HepG2 (cell line): ENCODE data around the gene PPOX. TPM values are rescaled to one million over a fixed set of nuclear protein-coding genes. Genes with fewer than 3 reads are reported as not detected.
A peak's percentile ranks its signal among the peaks of the same experiment; 100 is the strongest.

Experiments
- AFF4 ChIP-seq: sonication (generic); formaldehyde crosslinking; IDR thresholded peaks from 2 replicates; pipeline ENCODE4 v1.4.0; 2020; ENCODE audit warnings: missing genetic modification reagents
- AGO2 ChIP-seq: fragments of 200-400 bp; formaldehyde crosslinking; optimal IDR thresholded peaks from 2 replicates; pipeline ENCODE3; 2017; ENCODE audit warnings: mild to moderate bottlenecking, low read depth, low read length, moderate library complexity
- BHLHE40 ChIP-seq: IDR thresholded peaks from 2 replicates; pipeline ENCODE4 v1.6.1; 2011; ENCODE audit warnings: low read length, improper control_type of control experiment
- FOXM1 ChIP-seq: sonication (generic); formaldehyde crosslinking; IDR thresholded peaks from 2 replicates; pipeline ENCODE4 v1.5.0; 2020; ENCODE audit warnings: missing genetic modification reagents
- FOXP1 ChIP-seq, 2 experiments: fragments of 450-650 bp in 1 of 2; IDR thresholded peaks; 2 replicates each; pipeline ENCODE4 v1.6.1; 2017 to 2018; ENCODE audit warnings: antibody characterized with exemption in 1 of 2
- GATAD1 ChIP-seq: IDR thresholded peaks from 2 replicates; pipeline ENCODE4 v1.6.1; 2016; ENCODE audit warnings: missing genetic modification reagents, missing compliant biosample characterization
- PLSCR1 ChIP-seq: sonication (generic); formaldehyde crosslinking; IDR thresholded peaks from 2 replicates; pipeline ENCODE4 v1.5.0; 2020; ENCODE audit warnings: missing genetic modification reagents, mild to moderate bottlenecking, borderline replicate concordance
- PTBP1 ChIP-seq: fragments of 200-400 bp; formaldehyde crosslinking; IDR thresholded peaks from 2 replicates; pipeline ENCODE4 v1.6.1; 2018; ENCODE audit warnings: low read length, low read depth; ENCODE audit not compliant: poor library complexity, severe bottlenecking
- REL ChIP-seq: sonication (generic); formaldehyde crosslinking; conservative IDR thresholded peaks from 2 replicates; pipeline ENCODE4 v1.8.0; 2022; ENCODE audit warnings: mild to moderate bottlenecking, missing genetic modification reagents, moderate library complexity
- SP5 ChIP-seq: IDR thresholded peaks from 2 replicates; pipeline ENCODE4 v1.6.1; 2016; ENCODE audit warnings: low read depth, borderline replicate concordance
- STAT6 ChIP-seq: sonication (generic); formaldehyde crosslinking; IDR thresholded peaks from 2 replicates; pipeline ENCODE4 v1.4.0; 2020; ENCODE audit warnings: missing genetic modification reagents, mild to moderate bottlenecking, borderline replicate concordance
- TIGD3 ChIP-seq: sonication (generic); formaldehyde crosslinking; IDR thresholded peaks from 2 replicates; pipeline ENCODE4 v1.5.1; 2020; ENCODE audit warnings: mild to moderate bottlenecking, missing genetic modification reagents, borderline replicate concordance
- TRAFD1 ChIP-seq: sonication (generic); formaldehyde crosslinking; IDR thresholded peaks from 2 replicates; pipeline ENCODE4 v1.5.1; 2020; ENCODE audit warnings: missing genetic modification reagents, mild to moderate bottlenecking, borderline replicate concordance
- ZBTB3 ChIP-seq: sonication (generic); formaldehyde crosslinking; IDR thresholded peaks from 2 replicates; pipeline ENCODE4 v1.4.0; 2020; ENCODE audit warnings: low read depth, mild to moderate bottlenecking, moderate library complexity, missing genetic modification reagents, borderline replicate concordance
- ZNF615 ChIP-seq: sonication (generic); formaldehyde crosslinking; IDR thresholded peaks from 2 replicates; pipeline ENCODE4 v1.5.0; 2020; ENCODE audit warnings: mild to moderate bottlenecking, missing genetic modification reagents, borderline replicate concordance
- ZNF773 ChIP-seq: sonication (generic); formaldehyde crosslinking; IDR thresholded peaks from 2 replicates; pipeline ENCODE4 v1.4.0; 2020; ENCODE audit warnings: missing genetic modification reagents, borderline replicate concordance
- ZSCAN20 ChIP-seq: sonication (generic); formaldehyde crosslinking; IDR thresholded peaks from 2 replicates; pipeline ENCODE4 v1.4.0; 2020; ENCODE audit warnings: missing genetic modification reagents, mild to moderate bottlenecking, borderline replicate concordance
- polyA plus RNA-seq, 8 experiments: library from polyadenylated mRNA; depleted of rRNA in 3 of 8; stranded (reverse) in 7 of 8; unstranded in 1 of 8; fragments of >200 nt; fragmentation: Illumina TruSeq in 4 of 8; extraction: Trizol in 4 of 8; gene quantifications; 2 replicates each; pipeline versions ENCODE4 v1.2.1 to v1.2.3, GENCODE V29; 2011 to 2016; ENCODE audit warnings: low read depth in 4 of 8, missing spikeins in 1 of 8, mixed read lengths in 1 of 8; ENCODE audit not compliant: insufficient read depth in 1 of 8
- total RNA-seq, 5 experiments: library from RNA; depleted of rRNA; stranded (reverse); fragments of >200 nt; fragmentation: Illumina TruSeq; extraction: Trizol; gene quantifications; 2 replicates each; pipeline ENCODE4 v1.2.3, GENCODE V29; 2016; ENCODE audit warnings: low read depth in 1 of 5

The PPOX gene
- total and polyA plus RNA-seq, 2 of the 13 experiments (the other 11 are each of a cell fraction or from before 2014, with no cell fraction given) = 15.5 to 27.7 TPM

- 0 out of 2 replicates have a peak, but pooled peaks have one; percentile 36 for TF ChIP-seq SP5
- TF ChIP-seq ZNF615 = no peak
- peak; percentile 68 for TF ChIP-seq PTBP1
- no peak for TF ChIP-seq STAT6 (CRISPR knock-in tag)
- 0 out of 2 replicates have a peak, but pooled peaks have one; percentile 34 for TF ChIP-seq ZNF773 (CRISPR knock-in tag)
- TF ChIP-seq FOXP1 (IDR thresholded peaks at IDR 0.05) = no peak
- no peak for TF ChIP-seq FOXP1 (CRISPR knock-in tag; IDR thresholded peaks at IDR 0.05)
- peak; percentile 92 for TF ChIP-seq GATAD1 (CRISPR knock-in tag)
- TF ChIP-seq FOXM1 (CRISPR knock-in tag) = no peak
- no peak for TF ChIP-seq ZBTB3
- TF ChIP-seq TRAFD1 (CRISPR knock-in tag) = no peak
- no peak for TF ChIP-seq AFF4 (CRISPR knock-in tag)
- no peak for TF ChIP-seq BHLHE40
- no peak; the same call in 1 of the 2 replicates for TF ChIP-seq REL (CRISPR knock-in tag)
- TF ChIP-seq TIGD3 (CRISPR knock-in tag) = no peak; the same call in 1 of the 2 replicates
- no peak for TF ChIP-seq ZSCAN20 (CRISPR knock-in tag)
- no peak for TF ChIP-seq PLSCR1
- peak; percentile 69 for TF ChIP-seq AGO2
Measured at GRCh38 chr1:161117759-161118581, 48.3 kb upstream of the PPOX start, which contains the start of the genes NIT1 and PFDN2 (continued).
